Activated naive CD4-positive, alpha-beta T cell (primary cell): ENCODE results near the gene PARP4.
"Not testable (repeated sequence)": the region's sequence is repeated elsewhere in the genome, so short reads cannot be mapped to it uniquely, and the experiment has no call there.

Experiments
- DNase-seq, 4 experiments: peaks; one replicate each; lab custom pipeline; 2025; lab: John Stamatoyannopoulos, UW

The PARP4 gene

GRCh38 chr13:24444851-24445250 is 67.7 kb downstream of the PARP4 start:
- not testable (repeated sequence) for DNase-seq

GRCh38 chr13:24443366-24443765 is 69.2 kb downstream of the PARP4 start:
- no peak for DNase-seq

- not testable (repeated sequence) for DNase-seq
Observed at GRCh38 chr13:24426045-24426444, 86.5 kb downstream of the PARP4 start.

GRCh38 chr13:24419668-24420067 is 92.9 kb downstream of the PARP4 start:
- not testable (repeated sequence) for DNase-seq

- DNase-seq, result no peak
Observed at GRCh38 chr13:24407844-24408243, 104.7 kb downstream of the PARP4 start.

GRCh38 chr13:24406524-24406923 is 106.1 kb downstream of the PARP4 start:
- no peak for DNase-seq

- no peak for DNase-seq
Observed at GRCh38 chr13:24396821-24397220, 115.8 kb downstream of the PARP4 start.

- DNase-seq, result no peak
Observed at GRCh38 chr13:24392972-24393371, 119.6 kb downstream of the PARP4 start.

- not testable (repeated sequence) for DNase-seq
Observed at GRCh38 chr13:24391771-24392683, 120.6 kb downstream of the PARP4 start.

GRCh38 chr13:24390795-24391194 is 121.8 kb downstream of the PARP4 start:
- not testable (repeated sequence) for DNase-seq

GRCh38 chr13:24389506-24389905 is 123.1 kb downstream of the PARP4 start:
- DNase-seq, result no peak

GRCh38 chr13:24388743-24389142 is 123.8 kb downstream of the PARP4 start:
- DNase-seq, result not testable (repeated sequence)

GRCh38 chr13:24386816-24387708 is 125.5 kb downstream of the PARP4 start:
- DNase-seq, result no peak

- DNase-seq, result no peak
Observed at GRCh38 chr13:24385902-24386301, 126.7 kb downstream of the PARP4 start.

- not testable (repeated sequence) for DNase-seq
Observed at GRCh38 chr13:24384946-24385345, 127.6 kb downstream of the PARP4 start.

GRCh38 chr13:24384091-24384490 is 128.5 kb downstream of the PARP4 start:
- not testable (repeated sequence) for DNase-seq

GRCh38 chr13:24381541-24382265 is 130.9 kb downstream of the PARP4 start:
- DNase-seq, result no peak

GRCh38 chr13:24380881-24381280 is 131.7 kb downstream of the PARP4 start:
- DNase-seq, result not testable (repeated sequence)

- DNase-seq, result not testable (repeated sequence)
Observed at GRCh38 chr13:24380227-24380626, 132.4 kb downstream of the PARP4 start.

GRCh38 chr13:24371273-24371672 is 141.3 kb downstream of the PARP4 start:
- not testable (repeated sequence) for DNase-seq
